Glutamatergic neuron (in vitro differentiated cells): ENCODE results near the gene ARHGAP10. TPM values are rescaled to one million over a fixed set of nuclear protein-coding genes. Genes with fewer than 3 reads are reported as not detected.

Source experiments
- DNase-seq: peaks from one replicate; pipeline ENCODE4 v3.0.0; 2022
- H3K27ac Mint-ChIP-seq: one replicate; pipeline ENCODE4 v1.8.0; 2020; ENCODE audit warnings: mild to moderate bottlenecking, mixed read lengths, inconsistent platforms; ENCODE audit not compliant: unreplicated experiment
- H3K27me3 Mint-ChIP-seq: one replicate; pipeline ENCODE4 v1.8.0; 2020; ENCODE audit warnings: mild to moderate bottlenecking, moderate library complexity, mixed read lengths, inconsistent platforms; ENCODE audit not compliant: unreplicated experiment
- H3K36me3 Mint-ChIP-seq: one replicate; pipeline ENCODE4 v1.8.0; 2020; ENCODE audit warnings: mild to moderate bottlenecking, mixed read lengths, inconsistent platforms; ENCODE audit not compliant: unreplicated experiment
- H3K4me1 Mint-ChIP-seq: one replicate; pipeline ENCODE4 v1.8.0; 2020; ENCODE audit warnings: mild to moderate bottlenecking, low read depth, mixed read lengths, inconsistent platforms; ENCODE audit not compliant: unreplicated experiment
- H3K4me3 Mint-ChIP-seq: one replicate; pipeline ENCODE4 v1.8.0; 2020; ENCODE audit warnings: mild to moderate bottlenecking, mixed read lengths, inconsistent platforms; ENCODE audit not compliant: unreplicated experiment
- H3K9me3 Mint-ChIP-seq: one replicate; pipeline ENCODE4 v1.8.0; 2020; ENCODE audit warnings: mild to moderate bottlenecking, moderate library complexity, mixed read lengths, inconsistent platforms; ENCODE audit not compliant: unreplicated experiment
- CTCF ChIP-seq: fragments of 200-600 bp; sonication (generic); IDR thresholded peaks from one replicate; pipeline ENCODE4 v1.5.0; 2021; ENCODE audit not compliant: partially characterized antibody, unreplicated experiment
- total RNA-seq: library from RNA; stranded (reverse); fragmentation: NEBNext Ultra II Directional; extraction: Animal tissue kit (Norgen Biotek cat#: 25700); gene quantifications from one replicate; pipeline ENCODE4 v1.2.1, GENCODE V29; 2021; ENCODE audit not compliant: unreplicated experiment

Gene ARHGAP10
- total RNA-seq, 1 donor from 2014 or later = 19.7 TPM

GRCh38 chr4:148051403-148051802, 319.5 kb downstream of the ARHGAP10 start:
- peaks cover 2% of the 10 kb centered on the region for H3K27me3 Mint-ChIP-seq
- no peaks in the 10 kb centered on the region for H3K36me3 Mint-ChIP-seq
- DNase-seq = no peak
- no peak overlapping the region for H3K27ac Mint-ChIP-seq
- TF ChIP-seq CTCF = no peak
- no peaks in the 10 kb centered on the region for H3K9me3 Mint-ChIP-seq
- peaks cover 13% of the 10 kb centered on the region for H3K4me1 Mint-ChIP-seq
- H3K4me3 Mint-ChIP-seq = no peak overlapping the region

- H3K4me3 Mint-ChIP-seq = no peak overlapping the region
- H3K27ac Mint-ChIP-seq = no peak overlapping the region
- peaks cover 2% of the 10 kb centered on the region for H3K27me3 Mint-ChIP-seq
- no peak for DNase-seq
- no peak for TF ChIP-seq CTCF
- H3K9me3 Mint-ChIP-seq = no peaks in the 10 kb centered on the region
- peaks cover 17% of the 10 kb centered on the region for H3K4me1 Mint-ChIP-seq
- H3K36me3 Mint-ChIP-seq = no peaks in the 10 kb centered on the region
Measured at GRCh38 chr4:148052448-148052847, 320.6 kb downstream of the ARHGAP10 start.

GRCh38 chr4:148053298-148054003, 321.6 kb downstream of the ARHGAP10 start:
- H3K27me3 Mint-ChIP-seq = peaks cover 2% of the 10 kb centered on the region
- no peak overlapping the region for H3K27ac Mint-ChIP-seq

GRCh38 chr4:148054275-148054674, 322.4 kb downstream of the ARHGAP10 start:
- no peaks in the 10 kb centered on the region for H3K9me3 Mint-ChIP-seq
- peaks cover 2% of the 10 kb centered on the region for H3K27me3 Mint-ChIP-seq
- H3K4me3 Mint-ChIP-seq = no peak overlapping the region
- H3K27ac Mint-ChIP-seq = no peak overlapping the region
- no peaks in the 10 kb centered on the region for H3K36me3 Mint-ChIP-seq
- peaks cover 26% of the 10 kb centered on the region for H3K4me1 Mint-ChIP-seq
- DNase-seq = no peak
- TF ChIP-seq CTCF = no peak

More at GRCh38 chr4:148053298-148054003, 321.6 kb downstream of the ARHGAP10 start:
- H3K9me3 Mint-ChIP-seq = no peaks in the 10 kb centered on the region
- no peak for DNase-seq
- TF ChIP-seq CTCF = no peak
- peaks cover 26% of the 10 kb centered on the region for H3K4me1 Mint-ChIP-seq
- no peaks in the 10 kb centered on the region for H3K36me3 Mint-ChIP-seq
- H3K4me3 Mint-ChIP-seq = no peak overlapping the region

GRCh38 chr4:148055844-148056243, 324.0 kb downstream of the ARHGAP10 start:
- no peak for TF ChIP-seq CTCF
- Mint-ChIP-seq H3K27ac (no peak overlapping the region), H3K9me3 (no peaks in the 10 kb centered on the region), H3K4me3 (no peak overlapping the region), H3K4me1 (peaks cover 26% of the 10 kb centered on the region), H3K27me3 (peaks cover 2% of the 10 kb centered on the region), H3K36me3 (no peaks in the 10 kb centered on the region)
- DNase-seq = no peak
